HG02678 (cell line): Measurements from ENCODE around the gene NR3C2.
A peak's percentile ranks its signal among the peaks of the same experiment; 100 is the strongest.

Source experiments
- ATAC-seq: cut with Tn5 transposase; IDR thresholded peaks from one replicate; pipeline ENCODE4 v1.9.1; 2021; ENCODE audit warnings: mild to moderate bottlenecking, moderate library complexity; ENCODE audit not compliant: unreplicated experiment

Gene NR3C2

GRCh38 chr4:148441986-148442831 lies at the start of gene NR3C2:
Gene NR3C2, minus strand, starts transcription at chr4:148442414.
- ATAC-seq: peak; percentile 96

GRCh38 chr4:148487181-148487580 lies 45.0 kb upstream of the NR3C2 start:
- ATAC-seq: no peak

- ATAC-seq: no peak
Observed at GRCh38 chr4:148481636-148482035, 39.4 kb upstream of the NR3C2 start.

- ATAC-seq: no peak
Observed at GRCh38 chr4:148477276-148477675, 35.1 kb upstream of the NR3C2 start.

DNA sequence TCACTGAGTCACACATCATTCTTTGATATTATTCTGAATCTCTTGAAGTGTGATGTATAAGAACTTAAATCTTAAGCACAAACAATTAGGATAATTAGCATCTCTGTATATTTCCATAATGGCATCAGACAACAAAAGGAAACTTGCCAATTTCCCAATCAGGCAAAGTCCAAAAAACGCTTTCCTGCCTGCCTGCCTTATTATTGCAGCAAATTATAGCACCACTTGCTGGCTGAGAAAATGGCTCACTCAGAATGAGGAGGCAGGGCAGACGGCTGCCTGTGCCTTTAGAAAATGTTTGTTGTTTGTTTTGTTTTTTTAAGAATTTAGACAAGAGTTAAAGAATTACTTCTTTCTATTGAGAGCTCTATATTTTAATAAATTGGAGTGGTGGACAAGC lies 27.7 kb upstream of the NR3C2 start:
- no peak for ATAC-seq

- ATAC-seq: no peak
Observed at GRCh38 chr4:148454835-148455234, 12.6 kb upstream of the NR3C2 start.

DNA sequence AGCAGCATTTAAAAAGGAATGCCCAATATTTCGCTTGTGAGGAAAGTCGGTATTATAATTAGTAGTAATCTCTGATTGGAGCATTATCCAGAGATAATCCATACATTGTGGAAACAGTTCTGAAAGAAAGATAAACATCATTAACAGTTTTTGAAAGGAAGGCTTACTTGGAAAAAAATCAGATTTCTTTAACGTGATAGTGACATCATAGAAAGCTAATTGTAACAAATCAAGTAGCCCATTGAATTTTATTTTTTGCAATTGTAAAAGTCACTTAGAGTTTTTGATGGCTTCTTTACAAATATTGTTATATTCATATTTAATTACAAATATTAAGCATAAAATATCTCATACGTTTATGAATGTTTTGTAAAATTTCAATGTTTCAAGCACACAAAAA lies 11.6 kb upstream of the NR3C2 start:
- ATAC-seq: no peak

DNA sequence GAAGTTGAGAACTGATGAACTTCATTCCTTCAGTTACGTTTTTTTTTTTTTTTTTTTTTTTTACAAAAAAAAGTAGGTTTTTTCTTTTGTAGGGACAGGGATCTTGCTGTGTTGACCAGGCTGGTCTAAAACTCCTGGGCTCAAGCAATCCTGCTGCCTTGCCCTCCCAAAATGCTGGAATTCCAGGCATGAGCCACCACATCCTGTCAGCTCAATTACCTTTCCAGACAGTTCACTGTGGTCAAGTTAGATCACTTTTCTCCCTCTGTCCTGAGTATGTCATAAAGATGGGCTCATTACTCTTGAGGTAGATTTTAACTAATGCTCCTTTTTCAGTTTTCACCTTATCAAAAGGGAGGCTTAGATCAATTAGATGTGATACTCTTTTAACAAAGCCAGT lies 10.8 kb upstream of the NR3C2 start:
- no peak for ATAC-seq

- ATAC-seq: no peak
Observed at GRCh38 chr4:148449921-148450320, 7.7 kb upstream of the NR3C2 start.

DNA sequence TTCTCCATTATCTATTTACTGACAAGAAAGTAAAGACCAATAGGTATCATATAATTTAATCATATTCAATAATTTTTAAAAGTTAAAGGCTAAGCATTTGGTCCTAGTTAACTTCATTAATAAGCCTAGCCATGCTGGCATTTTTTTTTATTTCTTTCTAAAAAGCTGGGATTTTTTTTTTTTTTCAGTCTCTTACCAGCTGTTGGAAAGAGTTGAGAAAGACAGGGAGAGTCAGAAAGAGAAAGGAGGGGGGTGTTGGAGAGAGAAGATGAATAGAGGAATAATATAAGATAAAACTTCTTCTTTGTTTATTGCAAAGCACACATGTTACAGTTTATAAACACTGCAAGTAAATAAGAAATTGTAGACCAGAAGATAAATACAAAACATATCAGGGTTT lies 5.9 kb upstream of the NR3C2 start:
- no peak for ATAC-seq

DNA sequence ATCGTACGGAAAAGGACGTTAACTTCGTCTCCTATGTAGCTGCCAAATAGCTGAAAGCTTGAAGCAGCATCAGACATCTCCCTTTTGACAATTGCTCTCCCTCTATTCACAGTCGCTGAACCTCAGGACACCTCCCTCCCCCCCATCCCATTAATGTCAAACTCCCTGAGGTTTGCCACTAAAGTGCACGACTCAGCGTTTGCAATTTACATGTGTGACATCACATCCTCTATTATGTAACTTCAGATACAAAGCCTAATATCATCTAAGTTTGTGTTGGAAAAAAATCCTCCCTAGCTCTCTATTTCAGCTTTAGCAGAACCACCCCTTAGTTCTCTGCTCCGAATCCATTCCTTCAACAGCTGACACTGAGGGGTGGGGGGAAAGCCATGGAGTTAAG lies 5.5 kb upstream of the NR3C2 start:
- ATAC-seq: no peak

- ATAC-seq: no peak
Observed at GRCh38 chr4:148445860-148446330, 3.7 kb upstream of the NR3C2 start.

- peak; percentile 12 for ATAC-seq
Observed at GRCh38 chr4:148445071-148445859, 3.1 kb upstream of the NR3C2 start.

DNA sequence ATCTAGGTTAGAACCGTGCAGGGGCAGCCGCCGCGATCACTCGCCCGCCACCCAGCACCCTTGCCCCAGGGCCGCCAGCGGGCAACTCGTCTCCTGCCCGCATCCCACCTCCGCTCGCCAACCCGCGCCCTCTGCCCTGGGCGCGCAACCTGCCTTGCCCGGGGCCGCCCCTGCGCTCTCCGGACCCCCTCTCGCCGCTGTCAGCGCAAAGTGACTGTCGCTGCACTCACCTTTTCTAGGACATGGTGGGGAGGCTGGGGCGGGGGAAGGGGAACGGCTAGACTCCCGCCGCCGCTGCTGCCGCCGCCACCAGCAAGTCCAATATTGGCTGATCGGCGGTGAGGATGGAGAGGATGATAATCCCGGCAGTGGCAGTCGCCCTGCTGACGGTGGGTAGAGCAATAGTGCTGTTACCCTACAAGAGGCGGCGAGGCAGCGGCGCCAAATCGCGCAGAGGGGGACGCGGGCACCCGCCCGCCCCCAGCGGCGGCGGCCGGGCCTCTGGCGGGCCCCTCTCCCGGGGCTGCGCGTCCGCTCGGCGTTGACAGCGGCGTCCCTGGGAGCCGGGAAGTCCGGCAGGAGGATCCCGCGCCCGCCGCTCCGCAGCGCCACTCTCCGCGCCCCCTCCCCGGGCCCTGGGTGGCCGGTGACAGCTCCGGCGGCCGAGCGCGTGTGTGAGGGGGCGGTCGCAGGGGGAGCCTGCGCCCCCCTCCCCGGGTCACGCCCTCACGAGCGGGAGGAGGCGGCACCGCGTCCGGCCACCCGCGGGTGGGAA lies 2.3 kb upstream of the NR3C2 start:
- no peak for ATAC-seq

GRCh38 chr4:148443512-148444295 lies 1.5 kb upstream of the NR3C2 start:
- no peak for ATAC-seq

DNA sequence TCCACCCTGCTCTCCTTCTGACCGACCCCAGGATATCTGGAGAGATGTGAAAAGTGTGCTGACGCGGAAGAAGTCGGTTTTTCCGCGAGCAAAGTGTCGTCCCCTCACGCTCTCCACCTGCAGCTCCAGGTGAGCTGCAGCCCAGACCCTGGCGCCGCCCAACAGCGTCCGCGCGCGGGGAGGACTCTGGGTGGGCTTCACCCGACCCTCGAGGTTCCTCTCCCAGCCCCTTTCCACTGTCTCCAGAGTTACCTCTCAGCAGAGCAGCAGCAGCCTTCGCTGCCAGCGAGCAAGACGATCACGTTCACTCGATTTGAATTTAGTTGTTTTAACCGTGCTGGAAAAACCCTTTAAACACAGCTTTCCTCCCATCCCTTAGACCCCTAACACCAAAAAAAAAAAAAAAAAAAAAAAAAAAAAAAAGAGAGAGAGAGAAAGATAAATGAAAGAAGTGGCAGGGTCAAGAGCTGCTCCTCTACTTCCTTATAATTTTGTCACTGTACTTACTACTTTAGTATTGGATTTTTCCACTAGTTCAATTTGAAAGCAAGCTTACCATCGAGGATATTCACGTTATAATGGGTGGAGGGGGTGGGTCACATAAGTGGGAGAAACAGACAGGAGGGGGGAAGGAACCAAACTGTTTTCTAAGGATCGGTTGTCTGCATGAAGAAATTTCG lies 758 bp upstream of the NR3C2 start:
- peak; percentile 2 for ATAC-seq

DNA sequence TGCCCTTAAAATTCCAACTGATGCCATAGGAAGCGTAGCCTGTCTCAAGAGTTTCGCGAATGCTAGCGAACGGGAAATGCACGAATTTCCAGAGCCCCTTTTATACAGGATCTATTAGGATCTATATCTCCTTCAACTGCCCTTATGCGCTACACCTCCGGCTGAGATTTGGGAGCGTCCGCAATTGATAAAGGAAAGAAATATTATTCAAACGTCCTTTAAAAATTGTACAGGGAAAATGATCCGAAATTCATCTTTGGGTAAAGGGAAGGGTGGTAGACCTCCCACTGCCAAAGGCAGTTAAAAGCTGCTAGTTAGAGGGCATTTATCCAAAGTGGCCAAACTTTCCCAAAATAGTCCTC lies 609 bp downstream of the NR3C2 start:
- no peak for ATAC-seq

- no peak for ATAC-seq
Observed at GRCh38 chr4:148438047-148438446, 4.2 kb downstream of the NR3C2 start.

GRCh38 chr4:148437439-148437838 lies 4.8 kb downstream of the NR3C2 start:
- no peak for ATAC-seq

GRCh38 chr4:148436512-148436911 lies 5.7 kb downstream of the NR3C2 start:
- ATAC-seq: no peak
